GM21360 (cell line): ENCODE results near the gene SMIM27.
A peak's percentile ranks its signal among the peaks of the same experiment; 100 is the strongest.
"Not testable (repeated sequence)": the region's sequence is repeated elsewhere in the genome, so short reads cannot be mapped to it uniquely, and the experiment has no call there.

Source experiments
- ATAC-seq: cut with Tn5 transposase; IDR thresholded peaks from one replicate; pipeline ENCODE4 v1.9.1; 2021; ENCODE audit warnings: mild to moderate bottlenecking, moderate library complexity; ENCODE audit not compliant: unreplicated experiment

Gene SMIM27, protein sequence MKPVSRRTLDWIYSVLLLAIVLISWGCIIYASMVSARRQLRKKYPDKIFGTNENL

DNA sequence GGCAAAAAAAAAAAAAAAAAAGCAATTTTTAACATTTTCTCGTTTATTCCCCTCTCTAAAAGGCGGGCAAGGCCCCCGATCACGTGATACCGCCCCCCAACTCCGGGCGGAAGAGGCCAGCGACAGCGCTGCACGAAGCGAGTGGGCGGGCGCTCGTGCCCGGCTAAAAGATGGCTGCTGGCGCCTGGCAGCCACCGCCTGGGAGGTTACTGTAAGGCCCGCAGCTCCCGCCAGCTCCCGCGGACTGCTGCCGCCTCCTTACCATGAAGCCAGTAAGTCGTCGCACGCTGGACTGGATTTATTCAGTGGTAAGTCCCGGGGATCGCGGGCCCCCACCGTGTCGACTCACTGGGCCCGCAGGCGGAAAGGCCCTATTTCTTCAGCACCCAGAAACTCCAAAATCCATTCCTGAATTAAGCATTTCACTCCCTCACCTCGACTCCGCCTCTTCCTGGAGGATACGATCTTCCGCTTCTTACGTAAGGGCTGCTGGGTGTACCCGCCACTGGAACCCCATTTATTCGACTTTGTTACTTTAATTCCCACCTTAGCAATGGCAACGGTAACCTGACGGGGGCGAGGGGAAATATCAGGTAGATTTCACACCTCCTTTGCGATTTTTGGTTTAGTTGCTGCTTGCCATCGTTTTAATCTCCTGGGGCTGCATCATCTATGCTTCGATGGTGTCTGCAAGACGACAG is at the start of gene SMIM27, which contains the start of gene TOPORS:
Gene SMIM27, plus strand, starts transcription at position 156 of the 701 bp plus-strand sequence. Its CDS starts 108 bp downstream, at position 264.
Gene TOPORS, minus strand, starts transcription at position 415 of the 701 bp plus-strand sequence. Its CDS starts 150 bp downstream, at position 265.
- peak; percentile 67 for ATAC-seq

DNA sequence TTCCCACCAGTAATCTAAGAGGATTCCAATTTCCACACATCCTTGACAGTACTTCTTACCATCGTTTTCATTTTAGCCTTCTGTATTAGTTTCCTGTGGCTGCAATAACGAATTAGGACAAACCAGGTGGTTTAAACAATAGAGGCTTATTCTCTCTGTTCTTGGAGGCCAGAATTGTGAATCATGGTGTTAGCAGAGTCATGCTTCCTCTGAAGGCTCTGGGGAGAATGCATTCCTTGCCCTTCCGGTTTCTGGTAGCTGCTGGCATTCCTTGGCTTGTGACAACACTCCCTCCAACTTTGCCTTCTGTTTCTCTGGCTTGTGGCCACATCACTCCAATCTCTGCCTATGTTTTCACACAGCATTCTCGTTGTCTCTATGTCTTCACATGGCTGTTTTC is 49.7 kb upstream of the SMIM27 start:
- no peak for ATAC-seq

DNA sequence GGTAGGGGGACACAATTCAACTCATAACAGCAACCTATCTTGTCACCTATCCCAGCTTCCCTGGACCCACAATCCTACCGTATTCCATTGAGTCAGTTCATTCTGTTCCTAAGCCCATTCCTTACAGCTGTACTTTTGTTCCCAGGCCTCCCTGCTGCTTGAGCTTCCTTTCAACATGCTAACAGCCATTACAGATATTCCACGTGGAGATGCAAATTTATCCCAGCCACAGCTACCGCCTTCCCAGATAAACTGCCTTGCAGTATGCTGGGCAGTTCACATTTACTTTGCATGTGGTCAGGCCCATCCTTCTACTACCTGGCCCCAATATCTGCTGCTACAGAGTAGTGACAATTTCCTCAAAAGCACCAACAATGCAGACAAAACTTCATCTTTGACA is 49.1 kb upstream of the SMIM27 start:
- ATAC-seq: no peak

GRCh38 chr9:32508728-32509127 is 43.4 kb upstream of the SMIM27 start:
- no peak for ATAC-seq

DNA sequence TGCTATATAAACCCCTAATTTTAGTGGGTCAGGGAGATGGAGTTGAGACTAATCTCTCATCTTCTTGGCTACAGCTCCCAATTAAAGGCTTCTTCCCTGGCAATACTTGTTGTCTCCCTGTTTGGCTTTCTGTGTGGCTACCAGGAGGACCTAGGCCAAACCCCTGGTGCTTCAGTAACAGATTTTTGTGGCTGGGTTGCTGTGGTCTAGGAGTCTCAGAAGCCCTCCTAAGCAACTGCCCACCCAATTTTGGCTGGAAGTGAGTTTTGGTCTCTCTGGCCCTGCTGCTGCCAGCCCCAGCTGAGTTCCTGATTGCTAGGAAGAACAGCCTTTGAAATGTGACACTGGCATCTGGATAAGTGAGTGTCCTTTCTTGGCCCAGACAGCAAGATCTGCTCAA is 35.9 kb upstream of the SMIM27 start:
- ATAC-seq: no peak

DNA sequence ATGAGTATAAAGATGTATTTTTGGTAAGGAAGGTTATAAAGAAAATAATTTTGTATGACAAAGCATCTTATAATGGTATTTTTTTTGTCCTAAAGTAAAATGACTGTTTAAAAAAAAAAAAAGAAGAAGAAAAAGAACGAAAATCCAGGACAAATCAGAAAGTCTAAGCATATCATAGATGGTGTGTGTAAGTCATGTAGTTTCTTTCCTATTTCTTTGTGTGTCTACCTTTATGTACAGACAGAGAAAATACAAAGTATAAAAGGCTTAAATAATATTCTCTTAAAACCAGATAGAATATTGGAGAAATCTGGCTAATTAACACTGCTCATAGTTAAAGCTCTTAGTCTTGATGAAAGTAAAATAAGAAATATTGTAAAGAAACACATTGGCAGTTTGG is 33.9 kb upstream of the SMIM27 start:
- ATAC-seq: no peak

DNA sequence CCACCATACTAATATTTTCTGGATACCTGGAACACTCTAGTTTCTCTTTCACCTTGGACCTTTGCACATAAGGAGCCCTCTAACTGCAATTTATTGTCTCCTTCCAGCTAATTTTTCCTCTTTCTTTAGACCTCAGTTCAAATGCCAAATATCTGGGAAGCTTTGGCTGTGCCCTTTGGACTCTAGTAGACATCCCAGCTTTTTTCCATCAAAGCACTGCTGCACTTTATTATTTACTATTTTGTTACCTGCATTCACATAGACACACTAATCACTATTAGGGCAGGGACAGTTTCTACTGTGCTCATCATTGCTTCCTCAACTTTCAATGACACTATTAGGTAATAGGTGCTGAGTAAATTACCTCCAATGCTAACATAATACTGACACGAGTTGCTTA is 28.2 kb upstream of the SMIM27 start:
- ATAC-seq: no peak

GRCh38 chr9:32524558-32524891 is 27.6 kb upstream of the SMIM27 start:
- not testable (repeated sequence) for ATAC-seq

- peak; percentile 15 for ATAC-seq
Observed at GRCh38 chr9:32524892-32525708, 27.0 kb upstream of the SMIM27 start.

- no peak for ATAC-seq
Observed at GRCh38 chr9:32525709-32526030, 26.5 kb upstream of the SMIM27 start.

DNA sequence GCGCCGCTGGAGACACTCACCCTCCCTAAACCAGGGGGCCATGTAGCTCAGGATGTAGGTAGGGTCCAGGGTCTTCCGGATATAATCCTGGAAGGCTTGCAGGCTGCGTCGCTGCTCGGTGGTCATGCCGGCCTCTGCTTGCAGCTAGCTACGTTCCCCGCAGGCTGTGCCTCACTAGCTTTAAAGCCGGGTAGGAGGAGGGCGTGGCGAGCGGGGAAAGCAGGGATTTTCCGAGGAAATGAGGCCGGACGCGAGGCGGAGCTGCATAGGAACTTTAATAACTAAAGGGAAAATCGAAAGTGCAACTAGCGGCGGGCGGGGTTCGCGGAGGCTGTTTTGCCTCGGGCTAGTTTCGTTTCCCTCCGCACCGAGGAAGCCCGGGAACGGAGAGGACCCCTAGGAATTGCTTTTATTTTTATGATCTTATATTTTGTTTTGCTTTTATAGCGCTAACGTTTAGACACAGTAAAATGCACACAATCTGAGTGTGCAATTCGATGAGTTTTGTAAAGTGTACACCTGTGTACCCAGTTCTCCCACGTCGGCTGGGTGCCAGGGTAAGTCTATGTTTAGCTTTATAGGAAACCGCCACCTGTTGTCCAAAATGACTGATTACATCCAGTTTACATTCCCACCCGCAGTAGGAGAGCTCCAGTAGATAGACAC is 26.0 kb upstream of the SMIM27 start, which contains the start of gene RIGI:
Gene RIGI, minus strand, starts transcription at position 156 of the 666 bp plus-strand sequence. Its CDS starts 30 bp downstream, at position 126.
- ATAC-seq: peak; percentile 75

- no peak for ATAC-seq
Observed at GRCh38 chr9:32526707-32527048, 25.4 kb upstream of the SMIM27 start.

DNA sequence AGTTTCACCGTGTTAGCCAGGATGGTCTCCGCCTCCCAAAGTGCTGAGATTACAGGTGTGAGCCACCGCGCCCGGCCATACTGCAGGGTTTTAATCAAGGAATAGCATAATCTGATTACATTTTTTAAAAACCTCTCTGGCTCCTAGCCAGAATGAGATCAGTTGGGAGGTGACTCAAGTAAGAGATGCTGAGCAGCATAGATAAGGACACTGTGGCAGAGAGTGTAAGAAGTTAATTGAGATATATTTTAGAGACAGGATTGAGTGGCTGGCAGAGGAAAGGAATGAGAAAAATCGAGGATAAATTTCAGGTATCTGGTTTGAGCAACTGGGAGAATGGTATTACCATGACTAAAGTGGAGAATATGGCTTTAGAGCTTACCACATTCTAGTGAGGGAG is 18.8 kb upstream of the SMIM27 start:
- no peak for ATAC-seq

DNA sequence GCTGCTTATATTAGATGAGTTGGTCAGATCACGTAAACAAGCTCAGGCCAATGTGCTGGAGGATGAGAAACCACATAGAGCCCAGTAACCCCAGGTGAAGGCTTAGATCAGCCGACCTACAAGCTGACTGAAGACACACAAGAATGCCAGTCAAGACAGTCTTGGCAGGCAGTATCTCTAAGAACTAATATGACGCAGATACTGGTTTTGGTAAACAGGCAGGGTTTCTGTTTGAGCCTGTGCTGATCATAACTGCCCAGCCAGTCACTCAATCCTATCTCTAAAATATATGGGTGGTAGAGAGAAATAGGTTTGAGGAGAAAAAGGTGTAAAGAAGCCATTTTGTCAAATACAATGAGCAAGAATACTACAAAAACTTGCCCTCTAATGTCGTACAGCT is 18.3 kb upstream of the SMIM27 start:
- ATAC-seq: no peak

GRCh38 chr9:32543047-32543446 is 9.1 kb upstream of the SMIM27 start:
- no peak for ATAC-seq

DNA sequence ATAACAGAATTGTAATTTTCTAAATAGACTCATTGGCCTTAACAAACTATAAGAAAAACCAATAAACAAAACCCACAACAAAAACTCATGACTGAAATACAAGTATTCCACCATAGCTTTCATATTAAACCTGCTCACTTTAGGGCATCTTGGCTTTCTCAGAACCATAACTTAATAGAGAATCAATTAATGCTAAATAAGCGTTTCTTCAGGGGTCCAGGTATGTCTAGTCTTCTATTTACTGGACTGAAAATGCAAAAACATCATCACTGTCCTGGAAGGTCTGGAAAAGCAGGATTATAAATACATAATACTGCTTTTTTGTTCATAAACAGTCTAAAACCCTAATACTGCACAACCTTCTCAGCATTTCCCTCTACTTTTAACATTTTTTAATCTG is 6.2 kb upstream of the SMIM27 start:
- ATAC-seq: no peak

- not testable (repeated sequence) for ATAC-seq
Observed at GRCh38 chr9:32548213-32548612, 3.9 kb upstream of the SMIM27 start.

- ATAC-seq: no peak
Observed at GRCh38 chr9:32550150-32550561, 2.0 kb upstream of the SMIM27 start.

GRCh38 chr9:32550562-32551275 is 1.4 kb upstream of the SMIM27 start:
- ATAC-seq: peak; percentile 62

DNA sequence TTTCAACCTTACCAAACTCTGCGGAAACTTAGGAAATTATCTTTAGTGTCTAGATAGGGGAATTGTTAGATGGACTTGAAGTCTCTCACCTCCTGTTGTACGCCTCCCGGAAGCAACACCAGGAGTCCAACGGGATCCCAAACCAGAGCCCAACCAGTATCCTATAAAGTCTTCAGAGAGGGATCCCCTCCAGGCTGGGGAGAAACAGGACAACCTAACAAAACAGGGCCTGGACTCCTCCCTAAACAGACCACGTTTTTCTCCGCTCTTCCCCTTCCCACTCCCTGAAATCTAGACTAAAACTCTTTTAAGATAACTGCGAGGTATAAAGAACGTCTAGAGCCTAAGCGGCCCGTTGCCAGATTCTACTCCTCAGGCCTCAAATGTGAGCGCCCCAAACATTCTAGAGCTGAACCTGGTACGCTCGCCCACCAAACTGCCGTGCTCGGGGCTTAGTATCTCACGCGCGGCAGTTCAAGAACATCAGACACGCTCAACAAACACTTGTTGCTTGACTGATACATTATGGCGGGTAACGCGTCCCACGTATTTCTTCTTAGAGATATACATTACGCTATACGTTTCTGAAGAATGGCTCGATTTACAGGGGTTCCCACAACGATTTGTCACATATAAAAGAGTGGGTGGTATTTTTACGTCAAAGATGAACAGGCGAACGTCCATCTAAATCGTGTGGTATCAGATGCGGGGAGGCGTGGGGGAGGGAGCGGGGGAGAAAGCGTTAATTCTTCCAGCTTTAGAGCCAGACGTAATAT is 663 bp upstream of the SMIM27 start:
- peak; percentile 5 for ATAC-seq
